GM12801 (cell line): ENCODE data around the gene NBDY.

ENCODE experiments used
- CTCF ChIP-seq: IDR thresholded peaks from one replicate; pipeline ENCODE4 v1.5.1; 2011; ENCODE audit warnings: control low read depth; ENCODE audit not compliant: insufficient read length; ENCODE audit errors: extremely low read depth

NBDY gene, protein sequence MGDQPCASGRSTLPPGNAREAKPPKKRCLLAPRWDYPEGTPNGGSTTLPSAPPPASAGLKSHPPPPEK

DNA sequence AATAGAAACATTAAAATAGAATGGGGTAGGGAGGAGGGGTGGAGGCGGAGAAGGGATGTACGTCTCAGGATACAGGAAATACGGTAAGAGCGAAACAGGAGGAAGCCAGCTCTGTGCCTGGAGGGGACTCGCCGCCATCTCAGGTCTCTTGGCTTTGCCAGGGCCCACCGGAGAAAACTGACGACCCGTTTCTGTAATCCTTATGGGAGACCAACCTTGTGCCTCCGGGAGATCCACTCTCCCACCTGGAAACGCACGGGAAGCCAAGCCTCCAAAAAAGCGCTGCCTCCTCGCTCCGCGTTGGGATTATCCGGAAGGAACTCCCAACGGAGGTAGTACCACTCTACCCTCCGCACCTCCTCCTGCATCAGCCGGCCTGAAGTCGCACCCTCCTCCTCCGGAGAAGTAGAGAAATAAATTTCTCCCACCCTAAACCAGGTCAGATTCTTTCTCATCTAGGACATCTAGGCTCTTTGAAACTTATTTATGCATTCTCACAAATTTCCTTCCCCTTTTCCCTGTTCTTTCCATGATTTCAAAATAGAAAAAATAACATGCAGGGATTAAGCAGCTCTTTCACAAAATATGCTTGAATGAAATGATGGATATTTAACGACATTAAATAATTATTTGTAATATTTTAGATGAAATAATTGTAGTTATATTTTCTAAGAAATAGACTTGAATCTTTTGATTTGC lies at the start of gene NBDY:
TSS of gene NBDY (plus strand) at position 92 of the 699 bp plus-strand sequence. CDS start at position 203, 111 bp downstream.
- TF ChIP-seq CTCF = no peak

DNA sequence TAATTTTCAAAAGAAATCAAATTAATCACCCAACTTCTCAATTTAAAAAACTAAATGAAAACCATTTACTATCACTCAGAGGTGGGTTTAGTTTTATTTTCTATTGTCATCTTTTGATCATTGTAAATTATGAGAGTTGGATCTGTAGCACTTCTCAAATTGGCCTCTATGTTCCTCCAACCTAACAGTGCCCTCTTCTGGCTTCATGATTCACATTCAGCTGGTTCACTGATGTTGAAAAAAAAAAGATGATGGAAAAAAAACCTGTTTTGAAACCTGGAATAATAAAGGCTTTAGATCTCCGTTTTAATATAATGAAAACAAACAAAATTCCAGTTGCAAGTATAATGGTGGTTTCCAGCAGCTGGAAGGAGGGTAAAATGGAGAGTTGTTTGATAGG lies 2.4 kb upstream of the NBDY start:
- no peak for TF ChIP-seq CTCF

GRCh38 chrX:56727531-56727930 lies 1.5 kb upstream of the NBDY start:
- TF ChIP-seq CTCF = no peak

DNA sequence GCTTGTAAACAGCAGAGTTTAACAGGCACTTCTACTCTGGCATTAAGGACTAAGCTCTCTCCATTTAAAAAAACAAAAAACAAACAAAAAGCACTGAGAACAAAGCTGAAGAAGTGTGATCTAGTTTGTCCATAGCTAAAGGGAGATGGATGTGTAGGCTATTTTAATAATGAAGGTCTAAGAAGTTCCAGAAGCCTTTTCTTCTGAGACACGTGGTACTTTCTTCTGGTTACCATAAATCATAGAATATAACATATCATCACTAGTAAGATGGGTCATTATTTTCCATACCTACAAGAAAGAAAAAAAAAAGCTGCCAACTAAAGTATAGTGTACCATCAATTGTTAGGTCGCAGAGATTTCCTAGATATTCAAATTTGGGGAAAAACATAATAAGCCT lies 722 bp upstream of the NBDY start:
- no peak for TF ChIP-seq CTCF

- no peak for TF ChIP-seq CTCF
Observed at GRCh38 chrX:56728752-56729151, 291 bp upstream of the NBDY start.

- no peak for TF ChIP-seq CTCF
Observed at GRCh38 chrX:56733459-56734046, 4.5 kb downstream of the NBDY start.

GRCh38 chrX:56736219-56736618 lies 7.2 kb downstream of the NBDY start:
- TF ChIP-seq CTCF = no peak
